ENCODE data around the gene SLC7A5.
"Not testable (repeated sequence)": the region's sequence is repeated elsewhere in the genome, so short reads cannot be mapped to it uniquely, and the experiment has no call there.

Gene SLC7A5

DNA sequence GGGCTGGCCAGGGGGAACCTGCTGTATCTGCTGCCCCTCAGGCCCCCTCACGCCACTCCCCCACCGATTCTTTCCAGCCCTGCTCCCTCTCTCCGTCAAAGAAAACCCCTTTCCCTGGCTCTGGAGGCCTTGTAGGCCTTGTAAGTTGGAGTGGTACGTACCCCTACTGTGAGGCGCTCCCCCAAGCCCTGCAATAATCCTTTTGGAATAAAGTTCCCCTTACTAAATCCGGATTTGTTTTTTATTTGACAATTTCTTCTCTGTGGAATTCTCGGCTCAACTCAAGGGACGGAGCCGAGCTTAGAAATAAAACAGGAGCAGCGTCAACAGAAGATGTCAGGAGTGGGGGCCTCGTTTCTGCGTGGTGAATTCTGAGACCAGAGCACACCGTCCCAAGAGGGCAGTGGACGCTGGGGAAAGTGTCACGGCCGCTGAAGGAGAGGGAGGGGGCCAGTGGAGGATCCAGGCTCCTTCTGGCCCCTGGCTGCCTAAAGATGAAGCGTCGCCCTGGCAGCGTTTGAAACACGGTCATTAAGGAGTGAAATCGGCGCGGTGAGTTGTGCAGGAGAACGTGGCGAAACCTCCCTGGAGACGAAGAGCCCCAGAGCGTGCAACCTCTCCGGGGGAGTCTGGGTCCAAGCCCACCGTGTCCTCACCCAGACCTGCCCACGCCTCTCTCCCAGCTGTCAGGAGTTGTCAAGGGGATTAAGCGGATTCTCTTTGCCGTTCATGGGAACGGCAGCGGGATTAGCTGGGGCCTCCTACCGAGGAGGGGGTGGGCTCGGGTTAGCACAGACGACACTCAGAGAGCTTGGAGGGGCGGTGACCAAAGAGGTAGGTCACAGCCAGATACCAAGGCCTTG lies 47.0 kb downstream of the SLC7A5 start:
- DNase-seq (ENCODE audit: low read depth): no peak

DNA sequence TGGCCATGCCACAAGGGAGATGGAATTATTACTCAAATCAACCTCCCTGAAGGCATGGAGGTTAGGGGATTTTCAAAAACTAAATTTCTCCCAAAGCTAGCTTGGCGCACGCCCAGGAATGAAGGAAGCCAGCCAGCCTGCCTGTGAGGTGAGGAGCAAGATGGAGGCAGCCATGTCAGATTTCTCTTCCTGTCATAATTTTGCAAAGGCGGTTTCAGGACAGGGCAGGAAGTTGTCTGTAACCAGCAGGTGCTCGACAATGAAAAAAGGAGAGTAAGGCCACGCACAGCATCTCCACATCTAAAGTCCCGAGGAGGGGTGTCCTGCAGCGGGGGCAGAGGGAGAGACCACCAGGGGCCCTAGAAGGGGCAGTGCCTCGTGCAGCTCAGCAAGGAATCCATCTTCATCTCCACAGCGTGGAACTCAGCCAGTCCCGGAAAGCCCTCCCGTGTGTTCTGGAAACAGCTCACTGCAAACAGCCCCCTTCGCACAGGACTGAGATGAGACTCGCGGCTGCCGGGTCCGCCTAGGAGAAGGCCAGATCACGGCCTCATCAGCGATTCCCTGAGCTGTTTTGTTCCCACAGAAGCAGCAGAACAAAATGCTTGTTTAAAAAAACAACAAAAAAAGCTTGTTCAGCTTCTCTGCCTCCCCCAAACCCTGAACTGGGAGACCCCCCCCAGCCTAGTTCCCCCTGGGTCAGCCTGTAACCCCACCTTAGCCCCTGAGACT lies 47.8 kb downstream of the SLC7A5 start:
- DNase-seq (ENCODE audit: low read depth): no peak

- DNase-seq (ENCODE audit: low read depth): no peak
Observed at GRCh38 chr16:87819983-87820382, 49.3 kb downstream of the SLC7A5 start.

GRCh38 chr16:87819282-87819681 lies 50.0 kb downstream of the SLC7A5 start:
- no peak for DNase-seq (ENCODE audit: low read depth)

- DNase-seq (ENCODE audit: low read depth): no peak
Observed at GRCh38 chr16:87818533-87819161, 50.7 kb downstream of the SLC7A5 start.

- no peak for DNase-seq (ENCODE audit: low read depth)
Observed at GRCh38 chr16:87817910-87818309, 51.4 kb downstream of the SLC7A5 start.

DNA sequence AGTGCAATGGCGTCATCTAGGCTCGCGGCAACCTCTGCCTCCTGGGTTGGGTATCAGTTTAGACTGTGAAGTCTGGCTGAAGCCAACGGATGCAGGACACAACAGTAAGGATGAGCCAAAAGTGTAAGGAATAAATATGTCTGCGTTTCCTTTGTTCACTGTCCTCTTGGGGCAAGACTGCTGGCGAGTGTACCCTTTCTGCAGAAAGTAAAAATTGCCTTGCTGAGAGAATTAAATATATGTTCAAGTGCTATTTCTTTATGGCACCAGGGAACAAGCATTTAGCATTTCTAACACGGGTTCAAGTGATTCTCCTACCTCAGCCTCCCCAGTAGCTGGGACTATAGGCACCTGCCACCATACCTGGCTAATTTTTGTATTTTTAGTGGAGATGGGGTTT lies 51.9 kb downstream of the SLC7A5 start:
- not testable (repeated sequence) for DNase-seq (ENCODE audit: low read depth)

DNA sequence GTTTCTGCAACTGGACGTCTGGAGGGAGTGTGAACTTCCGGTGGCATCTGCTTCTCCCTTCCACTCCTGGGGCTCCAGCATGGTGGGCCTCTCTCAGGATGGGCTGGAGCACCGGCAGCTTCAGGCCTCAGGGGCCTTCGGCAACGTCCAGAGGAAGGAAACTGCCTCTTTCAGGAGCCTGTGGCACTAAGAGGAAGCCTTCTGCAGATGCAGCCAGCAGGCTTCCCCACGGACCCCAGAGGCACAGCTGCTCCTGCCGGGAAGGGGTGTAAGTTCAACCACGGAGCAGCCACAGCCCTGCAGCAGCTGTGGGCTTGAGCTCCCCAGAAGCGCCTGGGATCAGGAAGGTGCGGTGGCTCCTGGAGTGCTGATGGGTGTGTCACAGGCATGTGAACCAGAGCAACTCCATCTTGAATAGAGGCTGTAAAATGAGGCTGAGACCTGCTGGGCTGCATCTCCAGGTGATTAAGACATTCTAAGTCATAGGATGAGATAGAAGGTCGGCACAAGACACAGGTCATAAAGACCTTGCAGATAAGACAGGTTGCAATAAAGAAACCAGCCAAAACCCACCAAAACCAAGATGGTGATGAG lies 52.7 kb downstream of the SLC7A5 start:
- no peak for DNase-seq (ENCODE audit: low read depth)

DNA sequence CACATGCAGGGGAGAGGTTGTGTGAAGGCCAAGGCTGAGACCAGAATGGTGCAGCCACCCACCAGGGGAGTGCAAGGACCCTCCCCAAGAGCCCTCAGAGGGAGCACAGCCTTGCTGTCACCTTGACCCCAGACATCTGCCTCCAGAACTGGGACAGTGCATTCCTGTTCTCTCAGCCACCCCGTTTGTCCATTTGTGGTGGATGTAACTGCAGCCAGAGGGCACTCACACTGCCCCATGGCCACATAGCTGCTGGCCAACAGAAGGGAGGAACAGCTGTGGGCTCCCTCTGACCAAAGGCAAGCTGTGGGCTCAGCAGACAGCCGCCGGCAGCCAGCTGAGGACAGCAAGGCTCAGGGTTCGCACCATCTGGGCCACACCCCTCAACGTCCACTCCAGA lies 53.7 kb downstream of the SLC7A5 start:
- DNase-seq (ENCODE audit: low read depth): no peak

DNA sequence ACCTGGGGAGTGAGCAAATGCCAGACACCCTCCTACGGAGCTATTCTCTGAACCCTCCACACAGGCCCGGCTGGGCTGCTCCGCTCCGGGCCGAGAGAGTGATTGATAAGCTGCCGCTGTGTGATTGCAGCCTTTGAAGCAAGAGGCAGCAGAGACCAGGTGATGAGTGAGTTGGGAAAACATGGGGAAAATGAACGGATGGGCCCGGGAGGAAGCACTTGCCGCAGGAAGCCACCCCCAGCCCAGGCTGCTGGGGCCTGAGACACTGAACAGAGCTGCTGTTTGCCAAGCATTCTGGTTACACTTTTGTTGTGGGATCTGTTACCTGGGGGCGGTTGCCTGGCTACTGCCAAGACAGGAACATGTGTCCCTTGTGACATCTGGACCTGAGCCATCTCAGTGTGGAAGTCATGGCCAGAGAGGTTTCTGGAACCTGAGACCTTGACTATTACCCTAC lies 57.1 kb downstream of the SLC7A5 start:
- DNase-seq (ENCODE audit: low read depth): no peak

DNA sequence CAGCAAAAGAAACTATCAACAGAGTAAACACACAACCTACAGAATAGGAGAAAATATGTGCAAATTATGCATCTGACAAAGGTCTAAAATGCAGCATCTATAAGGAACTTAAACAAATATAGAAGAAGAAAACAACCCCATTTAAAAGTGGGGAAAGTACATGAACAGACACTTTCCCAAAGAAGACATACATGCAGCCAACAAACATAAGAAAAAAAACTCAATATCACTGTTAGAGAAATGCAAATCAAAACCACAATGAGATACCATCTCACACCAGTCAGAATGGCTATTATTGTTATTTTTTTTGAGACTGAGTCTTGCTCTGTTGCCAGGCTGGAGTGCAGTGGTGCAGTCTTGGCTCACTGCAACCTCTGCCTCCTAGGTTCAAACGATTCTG lies 57.9 kb downstream of the SLC7A5 start:
- DNase-seq (ENCODE audit: low read depth): not testable (repeated sequence)

GRCh38 chr16:87809150-87809902 lies 60.0 kb downstream of the SLC7A5 start:
- no peak for DNase-seq (ENCODE audit: low read depth)

GRCh38 chr16:87808108-87808507 lies 61.2 kb downstream of the SLC7A5 start:
- no peak for DNase-seq (ENCODE audit: low read depth)

DNA sequence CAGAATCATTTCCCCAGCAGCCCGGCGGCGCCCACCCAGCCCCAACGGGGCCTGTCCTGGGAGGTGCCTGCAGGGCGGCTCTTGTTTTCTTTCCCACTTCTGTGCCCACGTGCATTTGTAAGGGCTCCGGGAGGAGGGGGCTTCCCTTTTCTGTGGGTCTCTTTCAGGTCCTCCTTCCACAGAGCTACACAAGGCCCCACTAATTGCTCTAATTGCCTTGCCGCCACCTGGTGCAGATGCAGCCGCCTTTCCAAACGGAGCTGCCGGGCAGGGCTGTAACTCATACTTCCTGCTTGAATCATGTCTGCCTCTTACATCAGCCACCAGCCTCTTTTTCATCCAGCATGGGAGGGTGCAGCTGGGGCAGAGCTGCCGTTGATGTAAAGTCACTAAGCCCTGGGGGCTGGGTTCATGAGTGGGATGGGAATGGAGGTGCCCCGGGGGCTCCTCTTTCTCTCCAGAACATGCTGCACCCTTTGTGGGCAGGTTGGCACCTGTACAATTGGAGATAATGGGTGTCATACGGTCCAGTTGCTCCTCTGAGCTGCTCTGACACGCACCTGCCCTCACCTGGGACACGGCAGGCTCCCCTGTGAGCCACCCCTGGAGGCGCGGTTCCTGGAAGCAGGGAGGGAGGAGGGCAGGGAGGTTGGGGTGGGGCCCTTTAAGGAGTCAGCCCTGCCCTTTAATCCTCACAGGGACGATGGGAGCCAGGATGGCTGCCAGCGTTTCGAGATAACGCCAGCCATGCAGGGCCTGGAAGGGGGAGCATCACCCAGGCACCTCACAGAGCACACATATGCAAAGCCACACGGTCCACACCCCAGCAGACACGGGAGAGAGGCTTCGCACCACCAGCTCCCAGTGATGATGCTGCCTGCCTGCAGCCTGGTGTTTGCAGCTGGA lies 62.4 kb downstream of the SLC7A5 start:
- peak; percentile 92 for DNase-seq (ENCODE audit: low read depth)

DNA sequence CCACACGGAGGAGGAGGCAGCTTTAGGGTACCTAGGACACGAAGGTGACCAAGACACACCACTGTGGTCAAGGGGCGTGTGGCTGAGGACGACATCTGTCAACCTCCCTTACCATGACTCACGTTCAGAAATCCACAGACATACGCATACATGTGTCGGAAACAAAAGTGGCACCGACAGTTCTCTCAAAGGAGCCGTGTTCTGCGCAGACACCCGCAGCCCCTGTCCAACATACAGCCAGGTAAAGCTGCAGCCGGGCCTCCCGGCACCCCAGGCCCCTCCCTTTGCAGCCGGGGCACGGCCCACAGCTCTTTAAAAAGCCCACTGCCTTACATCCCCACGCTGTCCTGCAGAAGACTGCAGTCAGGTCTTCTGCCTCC lies 63.1 kb downstream of the SLC7A5 start:
- DNase-seq (ENCODE audit: low read depth): peak; percentile 70

- no peak for DNase-seq (ENCODE audit: low read depth)
Observed at GRCh38 chr16:87803385-87803784, 65.9 kb downstream of the SLC7A5 start.

DNA sequence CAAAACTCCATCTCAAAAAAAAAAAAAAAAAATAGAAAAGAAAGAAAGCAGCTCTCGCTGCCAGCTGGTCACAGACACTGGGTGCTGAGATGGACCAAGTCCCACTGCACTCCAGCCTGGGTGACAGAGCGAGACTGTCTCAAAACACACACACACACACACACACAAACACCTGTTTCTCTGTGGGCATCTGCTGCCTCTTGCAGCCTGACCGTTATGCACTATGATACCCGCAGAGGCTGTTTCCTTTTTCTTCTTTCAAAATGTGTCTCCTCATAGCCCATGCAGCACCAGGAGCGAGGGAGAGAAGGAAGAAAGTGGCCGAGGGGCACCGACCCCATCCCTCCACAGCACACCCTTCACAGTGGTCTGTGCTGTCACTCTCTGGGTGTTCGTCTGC lies 66.6 kb downstream of the SLC7A5 start:
- no peak for DNase-seq (ENCODE audit: low read depth)

- DNase-seq (ENCODE audit: low read depth): no peak
Observed at GRCh38 chr16:87801679-87802259, 67.5 kb downstream of the SLC7A5 start.

DNA sequence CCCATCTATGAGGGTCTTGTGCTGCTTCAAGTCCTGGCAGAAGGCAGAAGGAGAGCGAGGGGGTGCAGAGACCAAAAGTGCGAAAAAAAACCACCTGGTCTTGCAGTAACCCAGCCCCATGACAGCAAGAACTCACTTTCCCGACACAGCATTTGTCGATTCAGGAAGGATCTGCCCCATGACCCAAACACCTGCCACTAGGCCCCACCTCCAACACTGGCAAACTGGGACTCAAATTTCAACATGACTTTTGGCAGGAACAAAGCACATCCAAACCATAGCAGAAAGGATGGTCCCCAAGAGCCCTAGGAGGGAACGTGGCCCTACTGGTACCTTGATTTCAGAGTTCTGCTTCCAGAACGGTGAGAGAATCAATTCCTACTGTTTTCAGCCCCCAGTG lies 68.8 kb downstream of the SLC7A5 start:
- DNase-seq (ENCODE audit: low read depth): no peak

GRCh38 chr16:87795336-87795735 lies 74.0 kb downstream of the SLC7A5 start:
- no peak for DNase-seq (ENCODE audit: low read depth)
